Effector memory CD4-positive, alpha-beta T cell (primary cell): ENCODE results near the gene GNPDA2.

ENCODE experiments used
- DNase-seq, 3 donors: peaks; one replicate each; pipeline ENCODE4 v3.0.0-alpha.2; 2020
- H3K27ac ChIP-seq: 2 replicates; pipeline ENCODE4 v1.7.0; 2013; ENCODE audit warnings: mild to moderate bottlenecking, low read length, moderate library complexity; ENCODE audit not compliant: insufficient read depth, poor library complexity, severe bottlenecking
- H3K27me3 ChIP-seq: replicated peaks from 2 replicates; pipeline ENCODE4 v1.7.0; 2013; ENCODE audit warnings: mild to moderate bottlenecking, low read length; ENCODE audit not compliant: insufficient read depth, control insufficient read depth, poor library complexity, severe bottlenecking
- H3K36me3 ChIP-seq: 2 replicates; pipeline ENCODE4 v1.7.0; 2013; ENCODE audit warnings: mild to moderate bottlenecking, low read length, moderate library complexity; ENCODE audit not compliant: control insufficient read depth, insufficient read depth
- H3K4me1 ChIP-seq: 2 replicates; pipeline ENCODE4 v1.7.0; 2013; ENCODE audit warnings: low read length, mild to moderate bottlenecking; ENCODE audit not compliant: control insufficient read depth, insufficient read depth, poor library complexity, severe bottlenecking
- H3K4me3 ChIP-seq: 2 replicates; pipeline ENCODE4 v1.7.0; 2013; ENCODE audit warnings: low read length, low read depth, mild to moderate bottlenecking; ENCODE audit not compliant: insufficient read depth, poor library complexity, severe bottlenecking
- H3K9me3 ChIP-seq: 2 replicates; pipeline ENCODE4 v1.7.0; 2013; ENCODE audit warnings: mild to moderate bottlenecking, low read length, moderate library complexity; ENCODE audit not compliant: control insufficient read depth

Gene GNPDA2

GRCh38 chr4:44663539-44664263, 62.7 kb downstream of the GNPDA2 start:
- no peaks in the 10 kb centered on the region for H3K27me3 ChIP-seq
- no peaks in the 10 kb centered on the region for H3K9me3 ChIP-seq
- H3K36me3 ChIP-seq = no peaks in the 10 kb centered on the region
- no peak overlapping the region for H3K27ac ChIP-seq
- DNase-seq = no peak
- H3K4me3 ChIP-seq = no peak overlapping the region
- H3K4me1 ChIP-seq = no peaks in the 10 kb centered on the region

GRCh38 chr4:44662623-44663005, 63.7 kb downstream of the GNPDA2 start:
- DNase-seq = no peak
- H3K4me3 ChIP-seq = no peak overlapping the region
- H3K27ac ChIP-seq = no peak overlapping the region
- no peaks in the 10 kb centered on the region for H3K9me3 ChIP-seq
- no peaks in the 10 kb centered on the region for H3K4me1 ChIP-seq
- no peaks in the 10 kb centered on the region for H3K36me3 ChIP-seq
- H3K27me3 ChIP-seq = no peaks in the 10 kb centered on the region

GRCh38 chr4:44661940-44662622, 64.3 kb downstream of the GNPDA2 start:
- Histone ChIP-seq H3K27me3 (no peaks in the 10 kb centered on the region), H3K9me3 (no peaks in the 10 kb centered on the region), H3K4me3 (no peak overlapping the region), H3K4me1 (no peaks in the 10 kb centered on the region), H3K27ac (no peak overlapping the region), H3K36me3 (no peaks in the 10 kb centered on the region)
- no peak for DNase-seq

- no peaks in the 10 kb centered on the region for H3K9me3 ChIP-seq
- no peaks in the 10 kb centered on the region for H3K36me3 ChIP-seq
- no peak overlapping the region for H3K27ac ChIP-seq
- H3K4me1 ChIP-seq = no peaks in the 10 kb centered on the region
- no peaks in the 10 kb centered on the region for H3K27me3 ChIP-seq
- DNase-seq = no peak
- no peak overlapping the region for H3K4me3 ChIP-seq
Measured at GRCh38 chr4:44660396-44660795, 66.0 kb downstream of the GNPDA2 start.

GRCh38 chr4:44652002-44652401, 74.4 kb downstream of the GNPDA2 start:
- H3K27ac ChIP-seq = no peak overlapping the region
- H3K27me3 ChIP-seq = no peaks in the 10 kb centered on the region
- no peak overlapping the region for H3K4me3 ChIP-seq
- H3K4me1 ChIP-seq = no peaks in the 10 kb centered on the region
- H3K36me3 ChIP-seq = no peaks in the 10 kb centered on the region
- H3K9me3 ChIP-seq = no peaks in the 10 kb centered on the region
- no peak for DNase-seq
